CD14-positive monocyte (primary cell): ENCODE measurements around the gene NOL12. TPM values are rescaled to one million over a fixed set of nuclear protein-coding genes. Genes with fewer than 3 reads are reported as not detected.

Experiments
- DNase-seq, 3 donors: peaks; one replicate each; pipeline ENCODE4 v3.0.0-alpha.2; 2011 to 2022
- H2AFZ ChIP-seq: 2 replicates; pipeline ENCODE4 v1.6.0; 2012; ENCODE audit warnings: mild to moderate bottlenecking, low read depth, low read length, inconsistent platforms; ENCODE audit not compliant: insufficient read depth, poor library complexity, severe bottlenecking
- H3K27ac ChIP-seq, 2 donors: 1 replicate in 1 of 2; 2 replicates in 1 of 2; pipeline ENCODE4 v1.5.1; 2012 to 2013; ENCODE audit warnings: low read length in 2 of 2, control low read depth in 1 of 2, inconsistent platforms in 1 of 2, low read depth in 1 of 2, mild to moderate bottlenecking in 1 of 2
- H3K27me3 ChIP-seq, 2 donors: one replicate each; pipeline versions ENCODE4 v1.6.0 to v1.6.1; 2011 to 2013; ENCODE audit warnings: low read length in 2 of 2; ENCODE audit not compliant: control insufficient read depth in 2 of 2, insufficient read depth in 2 of 2
- H3K36me3 ChIP-seq, 2 donors: replicated peaks in 1 of 2; 1 replicate in 1 of 2; 2 replicates in 1 of 2; pipeline versions ENCODE4 v1.5.1 to v1.6.1; 2012 to 2013; ENCODE audit warnings: low read length in 2 of 2, control low read depth in 1 of 2, inconsistent platforms in 1 of 2, mild to moderate bottlenecking in 1 of 2; ENCODE audit not compliant: insufficient read depth in 2 of 2, control insufficient read depth in 1 of 2
- H3K4me1 ChIP-seq, 2 donors: 1 replicate in 1 of 2; 2 replicates in 1 of 2; pipeline versions ENCODE4 v1.5.1 to v1.6.1; 2012 to 2013; ENCODE audit warnings: low read length in 2 of 2, control low read depth in 1 of 2, inconsistent platforms in 1 of 2, mild to moderate bottlenecking in 1 of 2, moderate library complexity in 1 of 2; ENCODE audit not compliant: insufficient read depth in 2 of 2, control insufficient read depth in 1 of 2
- H3K4me2 ChIP-seq: replicated peaks from 2 replicates; pipeline ENCODE3; 2012; ENCODE audit warnings: low read length, moderate library complexity, mild to moderate bottlenecking; ENCODE audit not compliant: poor library complexity, severe bottlenecking; ENCODE audit errors: extremely low read depth
- H3K4me3 ChIP-seq, 3 experiments: fragments of 200-600 bp in 1 of 3; sonication (generic) in 1 of 3; replicated peaks in 1 of 3; 1 replicate in 2 of 3; 2 replicates in 1 of 3; pipeline ENCODE4 v1.5.1; 2011 to 2013; ENCODE audit warnings: low read length in 3 of 3, mild to moderate bottlenecking in 3 of 3, control low read depth in 2 of 3, low read depth in 2 of 3, inconsistent platforms in 1 of 3, moderate library complexity in 1 of 3
- H3K79me2 ChIP-seq: 2 replicates; pipeline ENCODE4 v1.6.0; 2012; ENCODE audit warnings: mild to moderate bottlenecking, control low read depth, inconsistent platforms, low read length, moderate library complexity; ENCODE audit not compliant: insufficient read depth
- H3K9ac ChIP-seq: 2 replicates; pipeline ENCODE4 v1.6.0; 2017; ENCODE audit warnings: low read length, mild to moderate bottlenecking; ENCODE audit not compliant: insufficient read depth, poor library complexity, severe bottlenecking
- H3K9me3 ChIP-seq, 2 donors: replicated peaks in 1 of 2; 1 replicate in 1 of 2; 2 replicates in 1 of 2; pipeline versions ENCODE4 v1.5.1 to v1.6.1; 2012 to 2013; ENCODE audit warnings: low read length in 2 of 2, control low read depth in 1 of 2; ENCODE audit not compliant: control insufficient read depth in 1 of 2, insufficient read depth in 1 of 2
- H4K20me1 ChIP-seq: 2 replicates; pipeline ENCODE4 v1.6.0; 2012; ENCODE audit warnings: mild to moderate bottlenecking, low read length, control low read depth, moderate library complexity; ENCODE audit not compliant: insufficient read depth
- H3K27ac Mint-ChIP-seq, 7 donors: one replicate each; pipeline ENCODE4 v1.8.0; 2020; ENCODE audit warnings: mild to moderate bottlenecking in 7 of 7, mixed read lengths in 7 of 7, moderate library complexity in 6 of 7, inconsistent platforms in 2 of 7
- H3K27me3 Mint-ChIP-seq, 3 donors: one replicate each; pipeline ENCODE4 v1.8.0; 2021 to 2022; ENCODE audit warnings: low read depth in 3 of 3, mild to moderate bottlenecking in 3 of 3, mixed read lengths in 3 of 3, moderate library complexity in 3 of 3, inconsistent platforms in 1 of 3
- H3K36me3 Mint-ChIP-seq, 2 donors: one replicate each; pipeline ENCODE4 v1.8.0; 2020; ENCODE audit warnings: mixed read lengths in 2 of 2, inconsistent platforms in 1 of 2, mild to moderate bottlenecking in 1 of 2
- H3K4me1 Mint-ChIP-seq: one replicate; pipeline ENCODE4 v1.8.0; 2020; ENCODE audit warnings: mild to moderate bottlenecking, mixed read lengths
- H3K4me3 Mint-ChIP-seq, 2 donors: one replicate each; pipeline ENCODE4 v1.8.0; 2020; ENCODE audit warnings: mild to moderate bottlenecking in 2 of 2, mixed read lengths in 2 of 2, moderate library complexity in 1 of 2
- H3K9me3 Mint-ChIP-seq, 7 donors: one replicate each; pipeline ENCODE4 v1.8.0; 2020 to 2022; ENCODE audit warnings: mixed read lengths in 7 of 7, mild to moderate bottlenecking in 6 of 7, moderate library complexity in 6 of 7, inconsistent platforms in 2 of 7
- WGBS: methylation state at CpG from one replicate; pipeline ENCODE4 v1.1.5; 2013; ENCODE audit warnings: missing lambda C conversion rate; ENCODE audit not compliant: insufficient coverage; 5-methylcytosine and 5-hydroxymethylcytosine counted together
- intact Hi-C, 2 donors: fragments of 100-400 bp; cut with micrococcal nuclease; formaldehyde crosslinking; loops; one replicate each; pipeline versions ENCODE4 v1.15.0 to v1.15.1; 2023
- polyA plus RNA-seq, 3 donors: library from polyadenylated mRNA; depleted of rRNA in 1 of 3; unstranded in 2 of 3; stranded (reverse) in 1 of 3; fragments of 300-500 nt in 2 of 3; fragments of >200 nt in 1 of 3; fragmentation: Illumina TruSeq in 2 of 3; gene quantifications; 1 replicate in 2 of 3; 2 replicates in 1 of 3; pipeline ENCODE4 v1.2.3, GENCODE V29; 2012 to 2021
- TF ChIP-seq, protein P1 (sequence below): fragments of 200-600 bp; IDR thresholded peaks from one replicate; pipeline ENCODE4 v1.8.0; 2022; ENCODE audit warnings: antibody characterized with exemption, mild to moderate bottlenecking

Gene NOL12
- polyA plus RNA-seq, 3 donors = 47.3 to 52.0 (median 49.2) TPM

- Mint-ChIP-seq H3K27ac (peak overlapping the region in 2 of 7 donors; percentile 64 to 68), H3K27me3 (peaks cover 1 to 3% (median 2%) of the 10 kb centered on the region in 3 donors), H3K36me3 (peaks cover 26 to 60% of the 10 kb centered on the region in 2 donors), H3K4me3 (no peak overlapping the region), H3K9me3 (peaks cover 0 to 2% (median 0%) of the 10 kb centered on the region in 7 donors), H3K4me1 (peaks cover 40% of the 10 kb centered on the region)
- no peak for DNase-seq
- TF ChIP-seq, protein P1, sequence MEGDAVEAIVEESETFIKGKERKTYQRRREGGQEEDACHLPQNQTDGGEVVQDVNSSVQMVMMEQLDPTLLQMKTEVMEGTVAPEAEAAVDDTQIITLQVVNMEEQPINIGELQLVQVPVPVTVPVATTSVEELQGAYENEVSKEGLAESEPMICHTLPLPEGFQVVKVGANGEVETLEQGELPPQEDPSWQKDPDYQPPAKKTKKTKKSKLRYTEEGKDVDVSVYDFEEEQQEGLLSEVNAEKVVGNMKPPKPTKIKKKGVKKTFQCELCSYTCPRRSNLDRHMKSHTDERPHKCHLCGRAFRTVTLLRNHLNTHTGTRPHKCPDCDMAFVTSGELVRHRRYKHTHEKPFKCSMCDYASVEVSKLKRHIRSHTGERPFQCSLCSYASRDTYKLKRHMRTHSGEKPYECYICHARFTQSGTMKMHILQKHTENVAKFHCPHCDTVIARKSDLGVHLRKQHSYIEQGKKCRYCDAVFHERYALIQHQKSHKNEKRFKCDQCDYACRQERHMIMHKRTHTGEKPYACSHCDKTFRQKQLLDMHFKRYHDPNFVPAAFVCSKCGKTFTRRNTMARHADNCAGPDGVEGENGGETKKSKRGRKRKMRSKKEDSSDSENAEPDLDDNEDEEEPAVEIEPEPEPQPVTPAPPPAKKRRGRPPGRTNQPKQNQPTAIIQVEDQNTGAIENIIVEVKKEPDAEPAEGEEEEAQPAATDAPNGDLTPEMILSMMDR = no peak
- no peaks in the 10 kb centered on the region for H3K36me3 ChIP-seq
- H3K4me3 ChIP-seq = no peak overlapping the region
- no peak overlapping the region for H2AFZ ChIP-seq
- intact Hi-C loops = no loop called here
- WGBS = no CpG with 5 or more reads among the region's 7 CpGs
- H3K79me2 ChIP-seq = no peaks in the 10 kb centered on the region
- H3K4me2 ChIP-seq = no peak overlapping the region
- H3K9ac ChIP-seq = no peak overlapping the region
- no peak overlapping the region for H3K27ac ChIP-seq
- H3K9me3 ChIP-seq = no peaks in the 10 kb centered on the region
- H3K27me3 ChIP-seq = no peaks in the 10 kb centered on the region
- H4K20me1 ChIP-seq = no peaks in the 10 kb centered on the region
- peaks cover 38 to 42% of the 10 kb centered on the region in 2 donors for H3K4me1 ChIP-seq
Measured at GRCh38 chr22:37703906-37704305, 17.8 kb downstream of the NOL12 start.

DNA sequence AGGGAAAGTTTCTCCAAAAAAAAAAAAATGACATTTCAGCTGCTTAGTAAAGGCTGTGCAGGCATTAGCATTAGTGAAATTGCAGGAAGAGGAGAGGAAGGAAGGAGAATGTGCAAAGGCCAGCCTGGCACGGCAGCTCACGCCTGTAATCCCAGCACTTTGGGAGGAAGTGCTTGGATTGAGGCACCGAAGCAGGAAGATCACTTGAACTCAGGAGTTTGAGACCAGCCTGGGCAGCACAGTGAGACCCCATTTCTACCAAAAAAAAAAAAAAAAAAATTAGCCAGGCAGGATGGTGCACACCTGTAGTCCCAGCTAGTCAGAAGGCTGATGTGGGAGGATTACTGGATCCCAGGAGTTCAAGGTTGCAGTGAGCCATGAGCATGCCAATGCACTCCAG lies 18.5 kb downstream of the NOL12 start:
- H3K9me3 ChIP-seq = no peaks in the 10 kb centered on the region
- no peak for DNase-seq
- peaks cover 1 to 3% (median 2%) of the 10 kb centered on the region in 3 donors for H3K27me3 Mint-ChIP-seq
- no peaks in the 10 kb centered on the region for H4K20me1 ChIP-seq
- no peaks in the 10 kb centered on the region for H3K36me3 ChIP-seq
- H3K9me3 Mint-ChIP-seq = peaks cover 0 to 2% (median 0%) of the 10 kb centered on the region in 7 donors
- 0% methylated on average over 2 of the region's 3 CpGs for WGBS
- no peaks in the 10 kb centered on the region for H3K27me3 ChIP-seq
- TF ChIP-seq, protein P1 = no peak
- no peak overlapping the region for H3K4me3 ChIP-seq
- H3K36me3 Mint-ChIP-seq = peaks cover 24 to 57% of the 10 kb centered on the region in 2 donors
- H3K27ac Mint-ChIP-seq = no peak overlapping the region
- no peak overlapping the region for H3K9ac ChIP-seq
- peaks cover 42 to 47% of the 10 kb centered on the region in 2 donors for H3K4me1 ChIP-seq
- H3K79me2 ChIP-seq = no peaks in the 10 kb centered on the region
- H3K4me1 Mint-ChIP-seq = peaks cover 42% of the 10 kb centered on the region
- no peak overlapping the region for H3K4me3 Mint-ChIP-seq
- H3K4me2 ChIP-seq = no peak overlapping the region
- H2AFZ ChIP-seq = no peak overlapping the region
- intact Hi-C loops = no loop called here
- no peak overlapping the region for H3K27ac ChIP-seq
